A549 (cell line): Measurements from ENCODE around the gene HOXA2. TPM values are rescaled to one million over a fixed set of nuclear protein-coding genes. Genes with fewer than 3 reads are reported as not detected.

Source experiments
- ATAC-seq, 2 experiments: fragments of 200-7000 bp in 1 of 2; fragments of >200 bp in 1 of 2; cut with Nextera tagmentation in 1 of 2; cut with Tn5 transposase in 1 of 2; 3 replicates each; pipeline versions ENCODE4 v1.8.0 to v1.9.1; 2018 to 2020; ENCODE audit warnings: mild to moderate bottlenecking in 1 of 2, moderate library complexity in 1 of 2
- CTCF ChIA-PET: fragments of 300-600 bp; sonication (Branson Sonifier 250); formaldehyde crosslinking; extraction: SDS; loops from one replicate; lab custom pipeline; 2021; ENCODE audit warnings: antibody characterized with exemption, inconsistent platforms; lab: Yijun Ruan, JAX
- POLR2A ChIA-PET: fragments of 350-600 bp; formaldehyde crosslinking; extraction: SDS; loops from one replicate; lab custom pipeline; 2021; ENCODE audit warnings: antibody characterized with exemption, inconsistent platforms; lab: Yijun Ruan, JAX
- DNase-seq, 2 experiments: peaks; one replicate each; pipeline versions ENCODE4 v3.0.0 to v3.0.0-alpha.2; 2011 to 2016; ENCODE audit warnings: low read depth in 1 of 2, low spot score in 1 of 2
- FAIRE-seq: peaks from 2 replicates; lab custom pipeline; 2011; peaks lifted over from hg19 to GRCh38; lab: Jason Lieb, UNC
- H3K27ac ChIP-seq, 2 experiments: fragments of >200 bp; sonication (Bioruptor Twin); formaldehyde crosslinking; 3 replicates each; pipeline ENCODE4 v1.5.1; 2016 to 2017
- H3K4me1 ChIP-seq: fragments of >200 bp; sonication (Bioruptor Twin); formaldehyde crosslinking; 3 replicates; pipeline ENCODE4 v1.6.1; 2016
- H3K4me2 ChIP-seq: fragments of >200 bp; sonication (Bioruptor Twin); formaldehyde crosslinking; 3 replicates; pipeline ENCODE4 v1.6.1; 2016
- H3K4me3 ChIP-seq: fragments of >200 bp; sonication (Bioruptor Twin); formaldehyde crosslinking; 3 replicates; pipeline ENCODE4 v1.5.1; 2016
- H3K9me3 ChIP-seq: fragments of >200 bp; sonication (Bioruptor Twin); formaldehyde crosslinking; 3 replicates; pipeline ENCODE4 v1.6.1; 2016
- BHLHE40 ChIP-seq: IDR thresholded peaks from 2 replicates; pipeline ENCODE4 v1.6.1; 2012; ENCODE audit warnings: low read depth, low read length, inconsistent platforms
- CEBPB ChIP-seq, 2 experiments: fragments of >200 bp in 1 of 2; sonication (Bioruptor Twin) in 1 of 2; formaldehyde crosslinking in 1 of 2; IDR thresholded peaks; 2 replicates each; pipeline ENCODE4 v1.6.1; 2012 to 2016
- HOXB5 ChIP-seq: fragments of 250-450 bp; sonication (Bioruptor Pico); IDR thresholded peaks from 2 replicates; pipeline ENCODE4 v1.5.0; 2020; ENCODE audit warnings: mild to moderate bottlenecking, moderate library complexity
- JUN ChIP-seq, 2 experiments: fragments of >200 bp; sonication (Bioruptor Twin); formaldehyde crosslinking; IDR thresholded peaks; 2 replicates in 1 of 2; 3 replicates in 1 of 2; pipeline ENCODE4 v1.6.1; 2016 to 2017
- JUNB ChIP-seq: fragments of >200 bp; sonication (Bioruptor Twin); formaldehyde crosslinking; IDR thresholded peaks from 2 replicates; pipeline ENCODE4 v1.6.1; 2016
- PHF8 ChIP-seq: fragments of 200-600 bp; sonication (generic); IDR thresholded peaks from 2 replicates; pipeline ENCODE4 v1.6.1; 2016; ENCODE audit warnings: low read depth, mild to moderate bottlenecking, antibody characterized with exemption, moderate library complexity, borderline replicate concordance
- POLR2A ChIP-seq: IDR thresholded peaks from 2 replicates; pipeline ENCODE4 v1.6.1; 2012; ENCODE audit warnings: mild to moderate bottlenecking, low read length
- RAD21 ChIP-seq, 2 experiments: fragments of >200 bp in 1 of 2; sonication (Bioruptor Twin) in 1 of 2; formaldehyde crosslinking in 1 of 2; IDR thresholded peaks in 1 of 2; conservative IDR thresholded peaks in 1 of 2; 2 replicates in 1 of 2; 3 replicates in 1 of 2; pipeline ENCODE4 v1.6.1; 2012 to 2018; ENCODE audit warnings: inconsistent platforms in 1 of 2
- SMC3 ChIP-seq: fragments of >200 bp; sonication (Bioruptor Twin); formaldehyde crosslinking; IDR thresholded peaks from 3 replicates; pipeline ENCODE4 v1.6.1; 2018; ENCODE audit warnings: inconsistent platforms
- WGBS: methylation state at CpG from one replicate; pipeline ENCODE4 v1.1.6; 2017; ENCODE audit errors: missing lambda C conversion rate; 5-methylcytosine and 5-hydroxymethylcytosine counted together
- polyA plus RNA-seq, 4 experiments: library from polyadenylated mRNA; depleted of rRNA in 3 of 4; stranded (reverse); fragments of >200 nt; fragmentation: RNase III in 1 of 4; extraction: RNeasy Plus Mini Kit Qiagen cat#74134 plus additional on column Dnase treatment in 1 of 4; gene quantifications; 2 replicates in 3 of 4; 3 replicates in 1 of 4; pipeline ENCODE4 v1.2.3, GENCODE V29; 2011 to 2017
- TF ChIP-seq, protein P1 (sequence below): IDR thresholded peaks from 2 replicates; pipeline ENCODE4 v1.6.1; 2012; ENCODE audit warnings: low read depth, borderline replicate concordance
- TF ChIP-seq, protein P2 (sequence below): IDR thresholded peaks from 2 replicates; pipeline ENCODE4 v1.6.1; 2012
- TF ChIP-seq, protein P3 (sequence below): fragments of 250-450 bp; sonication (Bioruptor Pico); IDR thresholded peaks from 2 replicates; pipeline ENCODE4 v1.5.0; 2021; ENCODE audit warnings: mild to moderate bottlenecking, moderate library complexity, borderline replicate concordance

The HOXA2 gene
- polyA plus RNA-seq, 2 of the 4 experiments (the other 2 are of a cell fraction), result 1.3 to 2.1 TPM

DNA sequence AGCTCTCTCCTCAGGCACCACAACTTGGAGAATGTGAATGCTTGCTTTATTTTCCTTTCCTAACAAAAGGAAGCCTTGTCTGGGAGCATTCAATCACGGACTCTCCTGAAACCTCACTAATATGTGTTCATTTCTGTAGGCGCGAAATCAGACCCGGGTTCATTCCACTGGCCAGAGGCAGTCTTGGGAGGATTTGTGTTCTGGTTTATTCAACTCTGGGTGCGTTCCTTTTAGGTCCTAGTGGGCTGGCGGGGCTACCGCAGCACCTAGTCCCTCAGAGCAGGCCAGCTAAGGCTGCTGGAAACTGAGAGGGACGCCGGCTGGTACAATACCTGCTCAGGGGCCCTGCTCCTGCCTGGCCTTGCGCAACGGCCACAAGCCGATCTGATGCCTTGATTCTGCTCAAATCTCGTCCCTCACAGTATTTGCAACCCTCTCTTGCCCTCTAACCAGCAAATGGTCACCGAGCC, 20.6 kb upstream of the HOXA2 start:
- Histone ChIP-seq H3K4me1 (peaks cover 42% of the 10 kb centered on the region), H3K4me3 (peak overlapping the region; percentile 57), H3K27ac (peak overlapping the region; percentile 89 to 90), H3K9me3 (no peaks in the 10 kb centered on the region), H3K4me2 (peak overlapping the region; percentile 85)
- WGBS, result 54% methylated on average over 14 of the region's 14 CpGs
- ChIA-PET POLR2A (interaction anchor here (0.8 to 1.9 kb wide), 5 partner anchors 8 to 259 kb away, joined by 3 to 9 read pairs (median 5); partner anchors contain the start of genes HOXA4, HOXA5 and SKAP2), CTCF (interaction anchor here (0.5 to 2.6 kb wide), 4 partner anchors 9 to 462 kb away, joined by 3 to 6 read pairs (median 3); partner anchors contain the start of gene HOXA5)
- FAIRE-seq, result no peak
- ATAC-seq, result peak; percentile 27 to 37; a peak in 3 of 6 replicates
- peak; percentile 65 to 90; a peak in 3 of 4 replicates for TF ChIP-seq CEBPB (IDR thresholded peaks at IDR 0.05)
- TF ChIP-seq JUNB, result no peak
- no peak for DNase-seq

DNA sequence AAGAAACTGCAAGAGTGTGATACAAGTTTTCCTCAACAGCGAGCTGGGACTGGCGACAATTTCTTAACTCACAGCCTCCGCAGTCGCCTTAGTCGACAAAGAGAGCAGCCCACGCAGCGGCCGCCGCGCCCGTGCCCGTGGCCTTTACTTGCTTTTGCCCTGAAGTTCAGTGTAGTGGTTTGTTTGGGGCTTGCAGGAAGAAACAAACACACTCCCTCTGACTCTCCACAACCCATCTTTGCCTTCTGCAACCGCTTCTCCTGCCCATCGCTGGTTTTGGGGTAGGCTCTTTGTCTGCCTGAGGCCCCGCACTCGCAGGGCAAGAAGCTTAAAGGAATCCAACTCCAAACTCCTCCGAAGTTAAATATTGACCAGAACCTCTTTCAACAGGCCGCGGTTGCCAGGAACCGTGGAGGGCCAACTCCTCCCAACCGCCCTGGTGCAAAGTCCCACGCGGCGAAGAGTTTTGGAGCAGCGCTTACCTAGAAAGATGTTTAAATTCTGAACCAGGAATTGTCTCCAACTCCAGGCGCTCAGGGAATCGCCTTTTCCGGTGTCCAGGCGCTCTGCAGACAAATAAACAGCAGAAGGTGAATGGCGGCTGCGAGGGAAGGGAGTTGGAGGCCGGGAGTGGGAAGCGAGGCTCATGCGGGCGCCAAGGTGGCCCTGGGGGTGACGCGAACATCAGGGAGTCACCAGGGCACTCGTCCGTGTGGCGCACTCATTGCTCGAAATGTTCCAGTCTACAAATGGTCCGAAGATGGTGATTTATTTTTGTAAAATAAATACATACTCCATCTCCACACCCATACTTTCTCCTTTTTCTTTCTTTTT, 19.8 kb upstream of the HOXA2 start:
- DNase-seq, result peak; percentile 55 to 69
- H3K4me1 ChIP-seq, result peaks cover 49% of the 10 kb centered on the region

DNA sequence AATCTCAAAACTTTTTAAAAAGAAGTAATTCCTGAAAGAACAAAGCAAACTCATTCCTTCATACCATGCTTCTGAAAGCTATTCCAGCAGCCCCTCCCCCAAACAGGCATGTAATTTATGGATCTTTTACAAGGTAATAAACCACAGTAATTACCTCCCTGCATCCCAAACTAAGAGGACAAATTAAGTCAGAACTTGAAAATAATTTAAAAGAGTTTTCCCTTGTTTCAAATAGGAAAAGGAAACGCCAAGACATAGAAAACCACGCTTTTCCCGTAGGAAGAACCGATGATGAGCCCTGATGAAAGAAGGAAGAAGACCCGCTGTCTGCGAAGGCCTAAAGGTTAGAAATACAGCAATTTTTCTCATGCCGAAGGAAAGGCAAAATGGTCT, 19.2 kb upstream of the HOXA2 start:
- FAIRE-seq, result no peak
- CTCF ChIA-PET, result interaction anchor here (0.8 to 2.6 kb wide), 6 partner anchors 9 to 435 kb away, joined by 3 to 6 read pairs (median 4); partner anchors contain the start of genes HOXA4 and HOXA5
- Histone ChIP-seq H3K4me3 (peak overlapping the region; percentile 57), H3K4me1 (peaks cover 55% of the 10 kb centered on the region), H3K9me3 (no peaks in the 10 kb centered on the region), H3K4me2 (peak overlapping the region; percentile 85), H3K27ac (peak overlapping the region; percentile 89 to 90)
- 1% methylated on average over 7 of the region's 7 CpGs for WGBS
- ATAC-seq, result peak in 1 of 2 experiments; percentile 1; a peak in 1 of 6 replicates
- POLR2A ChIA-PET, result interaction anchor here (0.9 to 1.9 kb wide), 7 partner anchors 7 to 257 kb away, joined by 3 to 9 read pairs (median 6); partner anchors contain the start of genes HOXA4 and SKAP2
- TF ChIP-seq, protein P1, sequence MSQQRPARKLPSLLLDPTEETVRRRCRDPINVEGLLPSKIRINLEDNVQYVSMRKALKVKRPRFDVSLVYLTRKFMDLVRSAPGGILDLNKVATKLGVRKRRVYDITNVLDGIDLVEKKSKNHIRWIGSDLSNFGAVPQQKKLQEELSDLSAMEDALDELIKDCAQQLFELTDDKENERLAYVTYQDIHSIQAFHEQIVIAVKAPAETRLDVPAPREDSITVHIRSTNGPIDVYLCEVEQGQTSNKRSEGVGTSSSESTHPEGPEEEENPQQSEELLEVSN, result 0 out of 2 replicates have a peak, but pooled peaks have one; percentile 15
- TF ChIP-seq SMC3, result no peak
- no peak for DNase-seq

More for the DNA sequence above, 19.8 kb upstream of the HOXA2 start:
- H3K4me2 ChIP-seq, result peak overlapping the region; percentile 85
- CTCF ChIA-PET, result interaction anchor here (0.5 to 2.6 kb wide), 7 partner anchors 8 to 461 kb away, joined by 3 to 6 read pairs (median 4); partner anchors contain the start of genes HOXA4 and HOXA5
- H3K27ac ChIP-seq, result peak overlapping the region; percentile 89 to 90
- no peak for FAIRE-seq
- peak; percentile 30; the same call in 1 of the 2 replicates for TF ChIP-seq PHF8
- TF ChIP-seq BHLHE40, result no peak
- TF ChIP-seq POLR2A, result peak; percentile 36
- no peak for TF ChIP-seq HOXB5 (CRISPR knock-in tag)
- 0 out of 5 replicates have a peak, but pooled peaks of 1 of the 2 experiments have one; percentile 11 for TF ChIP-seq RAD21 (conservative IDR thresholded peaks at IDR 0.05 in 1 of 2, IDR thresholded peaks at IDR 0.05 in 1 of 2)
- TF ChIP-seq JUN (IDR thresholded peaks at IDR 0.05), result peak in 1 of 2 experiments; percentile 47; a peak in 3 of 5 replicates
- TF ChIP-seq, protein P1, result peak; percentile 50; the same call in 1 of the 2 replicates
- TF ChIP-seq, protein P2, sequence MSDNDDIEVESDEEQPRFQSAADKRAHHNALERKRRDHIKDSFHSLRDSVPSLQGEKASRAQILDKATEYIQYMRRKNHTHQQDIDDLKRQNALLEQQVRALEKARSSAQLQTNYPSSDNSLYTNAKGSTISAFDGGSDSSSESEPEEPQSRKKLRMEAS, result peak; percentile 68
- TF ChIP-seq, protein P3, sequence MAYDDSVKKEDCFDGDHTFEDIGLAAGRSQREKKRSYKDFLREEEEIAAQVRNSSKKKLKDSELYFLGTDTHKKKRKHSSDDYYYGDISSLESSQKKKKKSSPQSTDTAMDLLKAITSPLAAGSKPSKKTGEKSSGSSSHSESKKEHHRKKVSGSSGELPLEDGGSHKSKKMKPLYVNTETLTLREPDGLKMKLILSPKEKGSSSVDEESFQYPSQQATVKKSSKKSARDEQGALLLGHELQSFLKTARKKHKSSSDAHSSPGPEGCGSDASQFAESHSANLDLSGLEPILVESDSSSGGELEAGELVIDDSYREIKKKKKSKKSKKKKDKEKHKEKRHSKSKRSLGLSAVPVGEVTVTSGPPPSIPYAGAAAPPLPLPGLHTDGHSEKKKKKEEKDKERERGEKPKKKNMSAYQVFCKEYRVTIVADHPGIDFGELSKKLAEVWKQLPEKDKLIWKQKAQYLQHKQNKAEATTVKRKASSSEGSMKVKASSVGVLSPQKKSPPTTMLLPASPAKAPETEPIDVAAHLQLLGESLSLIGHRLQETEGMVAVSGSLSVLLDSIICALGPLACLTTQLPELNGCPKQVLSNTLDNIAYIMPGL (CRISPR knock-in tag), result no peak
- POLR2A ChIA-PET, result interaction anchor here (0.8 to 1.9 kb wide), 7 partner anchors 8 to 258 kb away, joined by 3 to 9 read pairs (median 5); partner anchors contain the start of genes HOXA4, HOXA5 and SKAP2
- WGBS, result 3% methylated on average over 39 of the region's 42 CpGs
- H3K4me3 ChIP-seq, result peak overlapping the region; percentile 57
- ATAC-seq, result peak; percentile 63 to 69
- no peaks in the 10 kb centered on the region for H3K9me3 ChIP-seq
